ENCODE data around the gene DOCK1. TPM values are rescaled to one million over a fixed set of nuclear protein-coding genes. Genes with fewer than 3 reads are reported as not detected.

Gene DOCK1
- total RNA-seq, 2 donors from 2014 or later = 46.4 to 49.0 TPM

DNA sequence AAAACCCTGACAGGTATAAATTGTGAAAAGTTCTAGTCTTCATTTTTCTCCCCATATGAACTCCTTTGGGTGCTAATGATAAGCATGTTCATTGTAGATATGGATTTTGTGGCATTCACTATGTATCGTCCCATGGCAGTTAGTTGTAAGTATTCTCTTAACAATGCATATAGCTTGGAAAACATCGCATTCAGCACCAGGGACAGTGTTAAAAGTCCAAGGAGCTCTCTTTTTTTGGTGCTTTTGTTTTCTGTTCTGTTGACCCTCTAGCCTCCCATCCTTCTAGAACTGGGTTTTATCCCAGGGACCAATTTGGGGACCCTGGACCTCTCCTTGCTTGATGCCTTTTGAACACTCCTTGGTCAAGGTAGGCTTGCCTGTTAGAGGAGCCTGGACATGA is 253.4 kb downstream of the DOCK1 start:
- no peak overlapping the region for H3K27ac ChIP-seq
- no peak for DNase-seq
- no peaks in the 10 kb centered on the region for H3K9me3 ChIP-seq
- no peak overlapping the region for H3K4me3 ChIP-seq
- H3K27me3 ChIP-seq = no peaks in the 10 kb centered on the region
- H3K9ac ChIP-seq (ENCODE audit: low read depth in 2 of 2, low read length in 2 of 2) = no peak overlapping the region
- TF ChIP-seq, protein P1, sequence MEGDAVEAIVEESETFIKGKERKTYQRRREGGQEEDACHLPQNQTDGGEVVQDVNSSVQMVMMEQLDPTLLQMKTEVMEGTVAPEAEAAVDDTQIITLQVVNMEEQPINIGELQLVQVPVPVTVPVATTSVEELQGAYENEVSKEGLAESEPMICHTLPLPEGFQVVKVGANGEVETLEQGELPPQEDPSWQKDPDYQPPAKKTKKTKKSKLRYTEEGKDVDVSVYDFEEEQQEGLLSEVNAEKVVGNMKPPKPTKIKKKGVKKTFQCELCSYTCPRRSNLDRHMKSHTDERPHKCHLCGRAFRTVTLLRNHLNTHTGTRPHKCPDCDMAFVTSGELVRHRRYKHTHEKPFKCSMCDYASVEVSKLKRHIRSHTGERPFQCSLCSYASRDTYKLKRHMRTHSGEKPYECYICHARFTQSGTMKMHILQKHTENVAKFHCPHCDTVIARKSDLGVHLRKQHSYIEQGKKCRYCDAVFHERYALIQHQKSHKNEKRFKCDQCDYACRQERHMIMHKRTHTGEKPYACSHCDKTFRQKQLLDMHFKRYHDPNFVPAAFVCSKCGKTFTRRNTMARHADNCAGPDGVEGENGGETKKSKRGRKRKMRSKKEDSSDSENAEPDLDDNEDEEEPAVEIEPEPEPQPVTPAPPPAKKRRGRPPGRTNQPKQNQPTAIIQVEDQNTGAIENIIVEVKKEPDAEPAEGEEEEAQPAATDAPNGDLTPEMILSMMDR (IDR thresholded peaks at IDR 0.05) = no peak
- intact Hi-C loops (cut with DNase I) = no loop called here
- no peaks in the 10 kb centered on the region for H3K36me3 ChIP-seq
- no peaks in the 10 kb centered on the region for H3K4me1 ChIP-seq

DNA sequence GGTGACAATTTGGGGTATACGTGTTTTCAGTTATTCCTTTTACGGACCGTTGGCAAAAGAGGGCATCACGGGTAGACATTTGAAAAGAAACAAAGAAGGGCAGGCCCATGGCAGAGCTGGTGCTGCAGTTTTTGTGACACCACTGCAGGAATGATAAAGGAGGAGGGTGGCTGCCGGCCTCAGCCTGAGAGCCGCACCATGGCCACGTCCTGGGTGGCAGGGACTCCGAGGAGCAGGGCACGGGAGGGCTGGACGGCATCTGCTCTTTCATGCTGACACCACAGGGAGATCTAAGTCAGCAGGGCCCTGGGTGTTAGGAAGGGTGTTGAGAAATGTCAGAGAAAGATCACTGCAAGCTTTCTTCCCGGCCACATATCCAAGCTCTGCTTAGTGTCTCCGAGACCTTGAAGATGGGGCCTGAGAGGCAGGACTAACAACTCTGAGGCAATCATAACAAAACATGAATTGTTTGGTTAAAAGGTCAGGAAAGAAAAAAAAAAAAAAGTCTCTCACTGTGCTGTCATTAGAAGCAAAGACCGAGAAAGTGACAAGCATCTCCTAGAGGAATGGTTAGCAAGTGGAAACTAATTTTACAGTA is 254.5 kb downstream of the DOCK1 start:
- Histone ChIP-seq H3K9me3 (no peaks in the 10 kb centered on the region), H3K36me3 (no peaks in the 10 kb centered on the region), H3K4me3 (no peak overlapping the region), H3K9ac (ENCODE audit: low read depth in 2 of 2, low read length in 2 of 2) (no peak overlapping the region), H3K4me1 (no peaks in the 10 kb centered on the region), H3K27me3 (no peaks in the 10 kb centered on the region), H3K27ac (no peak overlapping the region)
- no peak for DNase-seq
- TF ChIP-seq, protein P1 (IDR thresholded peaks at IDR 0.05) = no peak
- intact Hi-C loops (cut with DNase I) = no loop called here

- TF ChIP-seq, protein P1 (IDR thresholded peaks at IDR 0.05) = no peak
- Histone ChIP-seq H3K27ac (no peak overlapping the region), H3K27me3 (no peaks in the 10 kb centered on the region), H3K36me3 (no peaks in the 10 kb centered on the region), H3K4me3 (no peak overlapping the region), H3K9ac (ENCODE audit: low read depth in 2 of 2, low read length in 2 of 2) (no peak overlapping the region), H3K4me1 (no peaks in the 10 kb centered on the region), H3K9me3 (no peaks in the 10 kb centered on the region)
- no peak for DNase-seq
- intact Hi-C loops (cut with DNase I) = no loop called here
These were observed 256.3 kb downstream of the DOCK1 start for GRCh38 chr10:127161482-127161881.

- Histone ChIP-seq H3K4me1 (no peaks in the 10 kb centered on the region), H3K27me3 (no peaks in the 10 kb centered on the region), H3K9me3 (no peaks in the 10 kb centered on the region), H3K27ac (no peak overlapping the region), H3K4me3 (no peak overlapping the region), H3K9ac (ENCODE audit: low read depth in 2 of 2, low read length in 2 of 2) (no peak overlapping the region), H3K36me3 (no peaks in the 10 kb centered on the region)
- DNase-seq = no peak
- TF ChIP-seq, protein P1 (IDR thresholded peaks at IDR 0.05) = no peak
- intact Hi-C loops (cut with DNase I) = no loop called here
These were observed 257.6 kb downstream of the DOCK1 start for GRCh38 chr10:127162841-127163240.

DNA sequence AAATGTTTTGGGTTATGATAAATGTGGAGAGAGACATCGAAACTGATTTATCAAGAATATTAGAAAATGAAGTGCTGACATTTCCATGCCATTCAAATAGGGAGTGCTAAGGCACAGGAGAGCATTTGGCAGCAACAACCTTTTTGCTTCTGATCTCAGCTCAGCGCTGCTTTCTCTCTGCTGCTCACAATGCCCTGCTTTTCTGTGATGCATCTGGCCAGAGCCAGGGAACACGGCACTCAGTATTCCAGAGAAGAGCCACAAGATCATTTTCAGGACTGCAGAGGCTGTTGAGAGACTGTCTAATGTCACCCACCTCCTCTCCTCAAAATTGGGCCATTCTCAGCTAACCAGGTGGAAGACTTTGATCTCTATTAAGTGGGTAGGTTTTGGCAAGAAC is 263.0 kb downstream of the DOCK1 start:
- TF ChIP-seq, protein P1 (IDR thresholded peaks at IDR 0.05) = no peak
- intact Hi-C loops (cut with DNase I) = no loop called here
- no peak for DNase-seq
- no peaks in the 10 kb centered on the region for H3K4me1 ChIP-seq
- H3K9me3 ChIP-seq = no peaks in the 10 kb centered on the region
- no peaks in the 10 kb centered on the region for H3K36me3 ChIP-seq
- H3K27me3 ChIP-seq = no peaks in the 10 kb centered on the region
- no peak overlapping the region for H3K27ac ChIP-seq
- H3K4me3 ChIP-seq = no peak overlapping the region
- no peak overlapping the region for H3K9ac ChIP-seq (ENCODE audit: low read depth in 2 of 2, low read length in 2 of 2)

Measured in colonic mucosa (tissue), 4 donors.